HG02943 (cell line): ENCODE results near the gene TEX10.
"Not testable (repeated sequence)": the region's sequence is repeated elsewhere in the genome, so short reads cannot be mapped to it uniquely, and the experiment has no call there.

Experiments
- ATAC-seq: cut with Tn5 transposase; IDR thresholded peaks from one replicate; pipeline ENCODE4 v1.9.1; 2021; ENCODE audit warnings: mild to moderate bottlenecking, low read depth, moderate library complexity; ENCODE audit not compliant: unreplicated experiment

TEX10 gene

GRCh38 chr9:100351508-100351907 lies 1.2 kb downstream of the TEX10 start:
- no peak for ATAC-seq

GRCh38 chr9:100350188-100350587 lies 2.6 kb downstream of the TEX10 start:
- ATAC-seq, result no peak

DNA sequence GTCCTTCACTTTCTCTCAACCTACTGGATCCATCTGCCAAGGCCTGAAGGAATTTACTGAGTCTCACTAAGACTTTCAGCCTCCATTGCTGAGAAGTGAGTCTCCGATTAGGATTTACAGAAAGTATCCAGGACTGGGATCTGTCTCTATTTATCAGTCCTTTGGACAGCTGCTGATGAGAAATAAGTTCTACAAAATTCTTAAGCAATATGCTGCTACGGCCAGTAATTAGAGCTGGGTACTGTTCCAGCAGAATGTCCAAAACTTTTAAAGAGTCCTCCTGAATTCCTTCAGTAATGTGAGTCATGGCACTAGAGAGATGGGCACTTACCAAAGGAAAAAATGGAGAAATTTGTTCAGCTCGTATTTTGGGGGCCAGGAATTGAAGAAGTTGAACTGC lies 5.9 kb downstream of the TEX10 start:
- no peak for ATAC-seq

DNA sequence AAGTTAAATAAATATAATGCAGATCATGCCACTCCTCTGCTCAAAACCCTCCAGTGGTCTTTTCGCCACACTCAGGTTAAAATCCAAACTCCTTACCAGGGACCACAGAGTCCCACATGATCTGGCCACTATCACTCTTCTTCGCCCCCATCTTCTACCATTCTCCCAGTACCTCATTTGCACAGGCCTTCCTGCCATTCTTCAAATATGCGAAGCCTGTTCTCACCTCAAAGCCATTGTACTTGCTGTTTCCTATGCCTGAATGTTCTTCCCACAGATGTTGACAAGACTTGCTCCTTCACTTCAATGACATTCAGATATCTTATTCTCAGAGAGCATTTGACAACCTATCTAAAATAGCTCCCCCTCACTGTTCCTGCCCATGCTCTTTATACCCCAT lies 10.9 kb downstream of the TEX10 start:
- no peak for ATAC-seq

- ATAC-seq, result no peak
These were observed 12.5 kb downstream of the TEX10 start for GRCh38 chr9:100340224-100340623.

DNA sequence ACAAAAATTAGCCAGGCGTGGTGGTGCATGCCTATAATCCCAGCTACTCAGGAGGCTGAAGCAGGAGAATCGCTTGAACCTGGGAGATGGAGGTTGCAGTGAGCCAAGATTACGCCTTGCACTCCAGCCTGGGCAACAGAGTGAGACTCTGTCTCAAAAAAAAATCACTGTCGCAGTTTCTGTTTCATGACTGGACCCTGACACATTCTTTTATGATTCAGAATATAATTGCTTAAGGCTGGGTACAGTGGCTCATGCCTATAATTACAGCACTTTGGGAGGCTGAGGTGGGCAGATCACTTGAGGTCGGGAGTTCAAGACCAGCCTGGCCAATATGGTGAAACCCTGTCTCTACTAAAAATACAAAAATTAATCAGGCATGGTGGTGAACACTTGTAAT lies 14.0 kb downstream of the TEX10 start:
- not testable (repeated sequence) for ATAC-seq

GRCh38 chr9:100324594-100325200 lies 28.0 kb downstream of the TEX10 start:
- ATAC-seq, result no peak

- no peak for ATAC-seq
These were observed 29.7 kb downstream of the TEX10 start for GRCh38 chr9:100322954-100323536.

GRCh38 chr9:100317706-100318105 lies 35.0 kb downstream of the TEX10 start:
- no peak for ATAC-seq

- ATAC-seq, result no peak
These were observed 37.2 kb downstream of the TEX10 start for GRCh38 chr9:100315561-100315960.

DNA sequence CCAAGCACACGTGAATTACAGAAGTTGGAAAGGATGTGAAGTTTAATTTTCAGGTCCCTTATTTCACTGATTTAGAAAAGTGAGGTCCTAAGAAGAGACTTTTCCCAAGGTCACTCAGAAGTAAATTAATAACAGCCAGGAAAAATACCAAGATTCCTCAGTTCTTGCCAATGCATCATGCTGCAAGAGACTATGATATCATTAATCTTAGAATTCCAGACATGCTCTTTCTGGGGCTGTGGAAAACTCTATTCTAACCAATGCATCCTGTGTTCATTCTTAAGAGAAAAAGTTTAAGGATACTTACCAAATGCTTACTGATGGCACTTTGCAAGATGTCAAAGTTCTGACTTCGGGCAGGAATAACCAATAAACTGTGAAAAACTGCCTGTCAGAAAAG lies 42.8 kb downstream of the TEX10 start:
- no peak for ATAC-seq

DNA sequence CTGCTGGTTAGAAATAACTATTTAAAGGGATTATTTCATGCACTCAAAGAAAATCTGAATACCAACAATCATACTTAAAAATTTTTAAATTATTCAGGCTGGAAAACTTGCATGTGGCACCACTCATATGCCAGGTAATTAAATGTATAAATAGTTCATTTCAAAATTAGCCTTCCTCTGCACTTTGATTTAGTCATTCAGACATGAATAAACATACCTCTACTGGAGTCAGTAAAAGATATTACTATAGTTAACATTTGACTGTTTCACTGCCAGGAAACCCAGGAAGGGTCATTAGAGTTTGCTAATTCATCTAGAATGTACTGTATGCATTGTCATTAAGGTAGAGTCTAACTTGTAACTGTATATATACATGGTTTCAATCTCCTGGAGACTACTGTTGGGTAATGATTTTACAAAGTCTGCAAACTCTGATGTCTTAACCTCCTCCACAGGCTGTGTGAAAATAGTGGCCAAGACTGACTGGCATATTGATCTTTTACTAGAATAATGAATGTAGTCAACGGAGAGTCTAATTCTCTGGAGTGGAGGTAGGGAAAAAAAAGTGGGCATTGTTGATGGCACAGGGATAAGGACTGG lies 43.7 kb downstream of the TEX10 start:
- no peak for ATAC-seq

GRCh38 chr9:100307080-100307479 lies 45.7 kb downstream of the TEX10 start:
- ATAC-seq, result no peak

DNA sequence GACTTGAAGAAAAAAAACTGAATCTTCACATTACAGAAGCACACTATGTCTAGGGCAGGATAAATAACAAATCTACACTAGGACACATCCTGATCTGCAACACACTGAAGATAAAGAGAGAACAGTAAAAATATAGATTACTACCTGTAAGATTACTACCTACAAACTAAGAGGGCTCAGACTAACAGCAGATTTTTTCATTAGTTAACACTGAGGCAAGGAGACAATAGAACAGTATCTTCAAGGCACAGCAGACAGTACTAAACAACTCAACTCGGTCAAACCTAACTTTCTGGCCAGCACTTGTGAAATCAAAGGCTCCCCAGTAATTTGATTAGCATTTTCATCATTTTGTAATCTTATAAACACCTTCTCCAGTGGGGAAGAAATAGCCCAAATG lies 46.5 kb downstream of the TEX10 start:
- ATAC-seq, result no peak

DNA sequence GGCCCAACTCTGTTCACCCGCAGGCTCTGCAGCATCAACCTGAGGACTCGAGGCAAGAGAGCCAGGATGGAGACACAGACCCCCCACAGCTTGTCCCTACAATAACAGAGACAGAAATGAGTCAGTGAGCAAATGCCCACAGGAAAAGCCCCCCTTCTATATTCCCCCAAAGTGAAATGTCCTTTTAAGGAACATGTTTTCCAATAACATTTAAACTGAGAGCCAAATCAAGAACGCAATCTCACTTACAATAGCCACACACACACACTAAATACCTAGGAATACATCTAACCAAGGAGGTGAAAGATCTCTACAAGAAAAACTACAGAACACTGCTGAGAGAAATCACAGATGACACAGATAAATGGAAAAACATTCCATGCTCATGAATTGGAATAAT lies 49.0 kb downstream of the TEX10 start:
- ATAC-seq, result no peak

GRCh38 chr9:100298378-100298777 lies 54.4 kb downstream of the TEX10 start:
- ATAC-seq, result no peak

- no peak for ATAC-seq
These were observed 56.3 kb downstream of the TEX10 start for GRCh38 chr9:100296407-100296806.

DNA sequence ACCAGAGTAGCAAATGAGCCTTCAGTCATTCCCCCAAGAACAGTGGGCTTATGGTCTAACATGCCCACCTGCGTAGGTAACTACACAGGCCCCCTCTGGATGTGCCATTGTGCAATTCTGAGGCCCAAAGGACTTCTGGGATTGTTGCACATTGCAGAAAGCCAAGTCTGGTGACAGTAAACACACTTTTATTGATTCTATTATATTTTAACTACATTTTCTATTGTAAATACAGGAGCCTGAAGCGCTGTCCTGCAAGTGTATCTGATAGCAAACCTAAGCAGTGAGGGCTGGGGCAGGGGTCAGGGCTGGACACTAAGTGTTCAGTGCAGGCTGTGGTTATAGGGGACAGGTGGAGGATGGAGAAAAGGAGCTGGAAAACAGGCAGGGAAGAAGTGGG lies 57.5 kb downstream of the TEX10 start:
- ATAC-seq, result no peak

GRCh38 chr9:100294806-100295205 lies 57.9 kb downstream of the TEX10 start:
- ATAC-seq, result no peak

- no peak for ATAC-seq
These were observed 58.4 kb downstream of the TEX10 start for GRCh38 chr9:100294341-100294740.

- ATAC-seq, result no peak
These were observed 60.3 kb downstream of the TEX10 start for GRCh38 chr9:100292414-100292813.

DNA sequence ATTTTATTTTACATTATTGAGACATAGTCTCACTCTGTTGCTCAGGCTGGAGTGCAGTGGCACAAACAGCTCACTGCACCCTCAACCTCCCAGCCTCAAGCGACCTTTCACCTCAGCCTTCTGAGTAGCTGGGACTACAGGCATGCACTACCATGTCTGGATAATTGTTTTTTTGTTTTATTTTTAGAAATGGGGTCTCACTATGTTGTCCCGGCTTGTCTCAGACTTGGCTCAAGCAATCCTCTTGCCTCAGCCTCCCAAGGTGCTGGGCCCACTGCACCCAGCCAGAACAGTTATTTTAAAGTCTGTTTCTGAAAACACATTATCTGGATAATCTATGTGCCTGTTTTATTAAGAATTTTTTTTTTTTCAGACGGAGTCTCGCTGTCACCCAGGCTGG lies 62.0 kb downstream of the TEX10 start:
- no peak for ATAC-seq
